ENCODE measurements around the gene ANTKMT. TPM values are rescaled to one million over a fixed set of nuclear protein-coding genes. Genes with fewer than 3 reads are reported as not detected.

ANTKMT gene
- total RNA-seq, 2 donors from 2014 or later = 36.9 to 40.6 TPM

DNA sequence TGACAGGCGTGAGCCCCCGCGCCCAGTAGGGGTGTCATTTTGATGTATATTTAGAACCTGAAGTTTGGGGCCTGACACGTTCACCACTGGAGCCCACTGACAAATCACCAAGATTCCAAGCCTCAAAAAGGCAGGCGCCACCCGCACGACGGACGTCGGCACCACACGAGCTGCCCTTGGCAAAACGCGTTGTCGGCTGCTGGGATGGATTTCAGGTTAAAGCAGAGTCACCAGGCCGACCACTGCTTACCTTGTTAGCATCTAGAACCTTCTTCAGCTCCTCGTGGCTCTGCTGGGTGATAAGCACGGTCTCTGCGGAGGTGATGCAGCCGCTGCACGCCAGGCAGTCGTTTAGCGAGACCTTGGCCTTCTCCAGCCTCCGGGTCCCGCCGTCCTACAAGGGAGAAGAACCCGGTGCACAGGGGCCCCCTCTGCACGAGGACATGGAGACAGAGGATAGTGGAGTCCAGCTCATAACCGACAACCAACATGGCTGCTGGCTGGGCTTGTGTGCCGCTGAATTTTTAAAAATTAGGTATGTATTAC, 16.1 kb downstream of the ANTKMT start:
- Histone ChIP-seq H3K27ac (ENCODE audit: low read depth, low read length) (no peak overlapping the region), H3K36me3 (ENCODE audit: control insufficient read depth, insufficient read depth, low read length) (peaks cover 34% of the 10 kb centered on the region), H3K27me3 (ENCODE audit: control insufficient read depth, insufficient read depth, low read length, poor library complexity, severe bottlenecking) (no peaks in the 10 kb centered on the region), H3K9me3 (ENCODE audit: control insufficient read depth, low read length) (no peaks in the 10 kb centered on the region), H3K9ac (ENCODE audit: extremely low read depth, low read length, poor library complexity, severe bottlenecking) (no peak overlapping the region), H3K4me3 (ENCODE audit: low read length) (no peak overlapping the region), H3K4me1 (ENCODE audit: control insufficient read depth, insufficient read depth, low read length) (no peaks in the 10 kb centered on the region)
- H3K27ac Mint-ChIP-seq = no peak overlapping the region
- WGBS, 2 experiments (ENCODE audit: insufficient coverage in 1 of 2, insufficient read length in 1 of 2) = 95 to 97% methylated on average over 27 to 29 of the region's 29 CpGs
- peaks cover 5% of the 10 kb centered on the region for H3K4me1 Mint-ChIP-seq
- DNase-seq = no peak
- peaks cover 32% of the 10 kb centered on the region for H3K36me3 Mint-ChIP-seq (ENCODE audit: low read depth)
- H3K27me3 Mint-ChIP-seq (ENCODE audit: insufficient read depth) = no peaks in the 10 kb centered on the region
- H3K9me3 Mint-ChIP-seq = no peaks in the 10 kb centered on the region
- H3K4me3 Mint-ChIP-seq = no peak overlapping the region
- TF ChIP-seq, protein P1, sequence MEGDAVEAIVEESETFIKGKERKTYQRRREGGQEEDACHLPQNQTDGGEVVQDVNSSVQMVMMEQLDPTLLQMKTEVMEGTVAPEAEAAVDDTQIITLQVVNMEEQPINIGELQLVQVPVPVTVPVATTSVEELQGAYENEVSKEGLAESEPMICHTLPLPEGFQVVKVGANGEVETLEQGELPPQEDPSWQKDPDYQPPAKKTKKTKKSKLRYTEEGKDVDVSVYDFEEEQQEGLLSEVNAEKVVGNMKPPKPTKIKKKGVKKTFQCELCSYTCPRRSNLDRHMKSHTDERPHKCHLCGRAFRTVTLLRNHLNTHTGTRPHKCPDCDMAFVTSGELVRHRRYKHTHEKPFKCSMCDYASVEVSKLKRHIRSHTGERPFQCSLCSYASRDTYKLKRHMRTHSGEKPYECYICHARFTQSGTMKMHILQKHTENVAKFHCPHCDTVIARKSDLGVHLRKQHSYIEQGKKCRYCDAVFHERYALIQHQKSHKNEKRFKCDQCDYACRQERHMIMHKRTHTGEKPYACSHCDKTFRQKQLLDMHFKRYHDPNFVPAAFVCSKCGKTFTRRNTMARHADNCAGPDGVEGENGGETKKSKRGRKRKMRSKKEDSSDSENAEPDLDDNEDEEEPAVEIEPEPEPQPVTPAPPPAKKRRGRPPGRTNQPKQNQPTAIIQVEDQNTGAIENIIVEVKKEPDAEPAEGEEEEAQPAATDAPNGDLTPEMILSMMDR (conservative IDR thresholded peaks at IDR 0.05) = no peak

DNA sequence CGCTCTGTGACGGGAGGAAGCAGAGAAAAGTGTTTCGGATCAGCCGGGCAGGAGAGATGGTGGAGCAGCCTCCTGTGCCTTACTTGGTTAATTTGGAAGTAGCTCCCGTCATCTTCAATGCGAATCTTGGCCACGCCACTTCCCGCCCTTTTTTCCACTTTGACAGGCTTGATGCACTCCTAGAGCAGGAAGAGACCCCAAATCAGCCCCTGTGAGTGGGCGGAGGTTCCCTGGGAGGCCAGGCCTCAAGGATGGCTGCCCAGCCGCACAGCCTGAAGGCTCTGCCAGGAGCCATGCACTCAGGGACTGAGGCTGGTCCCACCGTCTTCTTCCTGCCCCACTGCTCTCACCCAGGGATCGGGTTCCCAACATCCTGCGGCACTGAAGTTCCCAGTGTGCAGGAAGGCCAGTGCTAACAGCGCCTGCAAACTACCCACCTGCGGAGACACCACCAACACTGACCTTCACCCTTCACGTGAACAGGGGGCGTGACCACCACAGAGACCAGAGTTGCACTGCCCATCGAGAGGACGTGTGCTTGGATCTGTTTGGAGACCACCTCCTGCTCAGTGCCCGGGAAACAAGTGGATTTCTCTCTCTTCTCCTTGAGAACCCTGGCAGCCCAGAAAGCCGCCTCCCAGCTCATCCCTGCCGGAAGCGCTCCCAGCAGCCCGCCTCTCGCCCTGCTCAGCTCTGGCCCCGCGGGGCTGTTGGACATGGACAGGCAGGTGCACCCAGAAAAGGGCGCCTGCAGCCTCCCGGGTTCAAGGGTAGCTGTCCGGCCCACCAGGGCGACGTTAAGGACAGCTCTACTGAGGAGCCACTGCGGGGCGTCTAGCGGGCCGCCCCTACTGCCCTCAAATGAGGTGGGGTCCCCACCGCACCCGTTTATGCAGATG, 18.9 kb downstream of the ANTKMT start:
- Histone ChIP-seq H3K9me3 (ENCODE audit: control insufficient read depth, low read length) (no peaks in the 10 kb centered on the region), H3K4me1 (ENCODE audit: control insufficient read depth, insufficient read depth, low read length) (no peaks in the 10 kb centered on the region), H3K36me3 (ENCODE audit: control insufficient read depth, insufficient read depth, low read length) (peaks cover 24% of the 10 kb centered on the region), H3K9ac (ENCODE audit: extremely low read depth, low read length, poor library complexity, severe bottlenecking) (peak overlapping the region; percentile 80), H3K27me3 (ENCODE audit: control insufficient read depth, insufficient read depth, low read length, poor library complexity, severe bottlenecking) (no peaks in the 10 kb centered on the region), H3K27ac (ENCODE audit: low read depth, low read length) (no peak overlapping the region), H3K4me3 (ENCODE audit: low read length) (peak overlapping the region; percentile 85)
- Mint-ChIP-seq H3K9me3 (no peaks in the 10 kb centered on the region), H3K27me3 (ENCODE audit: insufficient read depth) (no peaks in the 10 kb centered on the region), H3K4me1 (peaks cover 5% of the 10 kb centered on the region), H3K4me3 (peak overlapping the region; percentile 68), H3K27ac (no peak overlapping the region), H3K36me3 (ENCODE audit: low read depth) (peaks cover 25% of the 10 kb centered on the region)
- TF ChIP-seq, protein P1 (conservative IDR thresholded peaks at IDR 0.05) = no peak
- 61 to 87% methylated on average over 14 to 38 of the region's 38 CpGs for WGBS, 2 experiments (ENCODE audit: insufficient coverage in 1 of 2, insufficient read length in 1 of 2)
- no peak for DNase-seq

DNA sequence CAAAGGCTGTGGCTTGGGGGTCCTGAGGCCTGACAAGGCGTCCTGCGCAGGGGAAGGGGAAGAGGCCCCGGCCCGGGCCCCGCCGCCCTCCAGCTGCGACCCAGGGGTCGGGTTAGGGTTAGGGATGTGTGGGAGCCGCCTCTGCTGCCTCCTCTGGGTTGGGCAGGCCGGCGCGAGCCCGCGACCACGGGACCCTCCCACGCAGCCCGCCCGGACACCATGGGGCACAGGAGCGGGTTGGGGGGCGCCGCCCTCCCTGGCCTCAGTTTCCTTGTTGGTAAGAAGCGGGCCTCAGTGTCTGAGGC, 19.5 kb downstream of the ANTKMT start:
- Mint-ChIP-seq H3K9me3 (no peaks in the 10 kb centered on the region), H3K4me1 (peaks cover 5% of the 10 kb centered on the region), H3K36me3 (ENCODE audit: low read depth) (peaks cover 21% of the 10 kb centered on the region), H3K4me3 (peak overlapping the region; percentile 68), H3K27me3 (ENCODE audit: insufficient read depth) (no peaks in the 10 kb centered on the region), H3K27ac (peak overlapping the region; percentile 55)
- H3K9me3 ChIP-seq (ENCODE audit: control insufficient read depth, low read length) = no peaks in the 10 kb centered on the region
- H3K27ac ChIP-seq (ENCODE audit: low read depth, low read length) = no peak overlapping the region
- whole genome bisulfite sequencing, 2 experiments (ENCODE audit: insufficient coverage in 1 of 2, insufficient read length in 1 of 2) = 0% methylated on average over 22 of the region's 22 CpGs; no CpG with 5 or more reads in 1 of the 2 experiments
- DNase-seq = no peak
- H3K4me3 ChIP-seq (ENCODE audit: low read length) = peak overlapping the region; percentile 85
- H3K4me1 ChIP-seq (ENCODE audit: control insufficient read depth, insufficient read depth, low read length) = no peaks in the 10 kb centered on the region
- TF ChIP-seq, protein P1 (conservative IDR thresholded peaks at IDR 0.05) = no peak
- H3K36me3 ChIP-seq (ENCODE audit: control insufficient read depth, insufficient read depth, low read length) = peaks cover 24% of the 10 kb centered on the region
- peak overlapping the region; percentile 80 for H3K9ac ChIP-seq (ENCODE audit: extremely low read depth, low read length, poor library complexity, severe bottlenecking)
- no peaks in the 10 kb centered on the region for H3K27me3 ChIP-seq (ENCODE audit: control insufficient read depth, insufficient read depth, low read length, poor library complexity, severe bottlenecking)
